Testis (tissue), 3 donors: ENCODE measurements around the gene EXOC4. TPM values are rescaled to one million over a fixed set of nuclear protein-coding genes. Genes with fewer than 3 reads are reported as not detected.

Experiments
- DNase-seq: peaks from one replicate; pipeline ENCODE4 v3.0.0-alpha.2; 2019
- H3K27ac ChIP-seq, 2 donors: fragments of 200-600 bp; sonication (generic); one replicate each; pipeline ENCODE4 v1.5.1; 2019
- H3K27me3 ChIP-seq: fragments of 200-600 bp; sonication (generic); one replicate; pipeline ENCODE4 v1.5.1; 2019
- H3K36me3 ChIP-seq: fragments of 200-600 bp; sonication (generic); one replicate; pipeline ENCODE4 v1.5.1; 2017; ENCODE audit warnings: low read depth; ENCODE audit errors: missing control alignments
- H3K4me1 ChIP-seq: fragments of 200-600 bp; sonication (generic); one replicate; pipeline ENCODE4 v1.5.1; 2019
- H3K4me3 ChIP-seq, 2 donors: fragments of 200-600 bp; sonication (generic); one replicate each; pipeline ENCODE4 v1.5.1; 2017 to 2019
- H3K9me3 ChIP-seq: fragments of 200-600 bp; sonication (generic); one replicate; pipeline ENCODE4 v1.5.1; 2017
- POLR2A ChIP-seq: fragments of 450-650 bp; IDR thresholded peaks from one replicate; pipeline ENCODE4 v1.6.1; 2017; ENCODE audit warnings: antibody characterized with exemption, mild to moderate bottlenecking, moderate library complexity
- WGBS, 2 donors: methylation state at CpG; one replicate each; pipeline ENCODE4 v1.1.5; 2018; 5-methylcytosine and 5-hydroxymethylcytosine counted together
- intact Hi-C: fragments of 100-400 bp; cut with DNase I; formaldehyde crosslinking; loops from one replicate; pipeline ENCODE4 v1.15.1; 2023; ENCODE audit warnings: low total_unique reads
- polyA plus RNA-seq: library from polyadenylated mRNA; stranded (reverse); fragments of 350-450 nt; fragmentation: Illumina TruSeq; extraction: RNeasy Lipid Tissue Mini Kit (QIAGEN cat#74804); gene quantifications from one replicate; pipeline ENCODE4 v1.2.3, GENCODE V29; 2014; ENCODE audit warnings: low read depth, low replicate concordance; ENCODE audit not compliant: insufficient read depth
- total RNA-seq, 2 donors: library from RNA; depleted of rRNA; stranded (reverse); fragments of >200 nt; gene quantifications; one replicate each; pipeline ENCODE4 v1.2.3, GENCODE V29; 2016
- TF ChIP-seq, protein P1 (sequence below), 3 experiments: fragments of 450-650 bp in 2 of 3; fragments of 200-600 bp in 1 of 3; sonication (generic) in 1 of 3; IDR thresholded peaks; one replicate each; pipeline ENCODE4 v1.5.1; 2016 to 2019; ENCODE audit warnings: antibody characterized with exemption in 3 of 3, mild to moderate bottlenecking in 2 of 3, moderate library complexity in 1 of 3

The EXOC4 gene
- total and polyA plus RNA-seq, 3 donors from 2014 or later = 47.4 to 169 (median 142) TPM

DNA sequence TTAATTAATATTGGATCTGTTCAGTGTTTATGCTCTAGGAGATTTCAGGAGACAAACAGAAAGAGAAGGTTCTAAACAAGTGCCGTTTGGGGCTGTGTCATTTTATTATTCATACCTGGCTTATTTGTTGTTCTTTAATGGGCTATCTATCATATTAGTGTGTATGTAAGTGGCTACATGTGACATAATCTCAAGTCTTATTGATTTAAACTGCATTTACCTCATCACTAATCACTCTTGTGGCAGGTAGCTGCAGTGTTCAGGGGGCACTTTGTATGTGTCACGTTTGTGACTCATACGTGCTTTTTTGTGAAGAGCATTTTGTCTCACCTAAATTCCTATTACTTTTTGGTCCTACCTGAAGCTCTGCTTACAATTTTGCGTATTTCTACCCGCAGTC lies 95.4 kb downstream of the EXOC4 start:
- Histone ChIP-seq H3K27me3 (no peaks in the 10 kb centered on the region), H3K9me3 (no peaks in the 10 kb centered on the region), H3K27ac (no peak overlapping the region), H3K4me1 (no peaks in the 10 kb centered on the region), H3K36me3 (no peaks in the 10 kb centered on the region), H3K4me3 (no peak overlapping the region)
- 92 to 95% methylated on average over 5 of the region's 5 CpGs for WGBS, 2 donors
- no peak for DNase-seq
- intact Hi-C loops = no loop called here
- TF ChIP-seq, protein P1, sequence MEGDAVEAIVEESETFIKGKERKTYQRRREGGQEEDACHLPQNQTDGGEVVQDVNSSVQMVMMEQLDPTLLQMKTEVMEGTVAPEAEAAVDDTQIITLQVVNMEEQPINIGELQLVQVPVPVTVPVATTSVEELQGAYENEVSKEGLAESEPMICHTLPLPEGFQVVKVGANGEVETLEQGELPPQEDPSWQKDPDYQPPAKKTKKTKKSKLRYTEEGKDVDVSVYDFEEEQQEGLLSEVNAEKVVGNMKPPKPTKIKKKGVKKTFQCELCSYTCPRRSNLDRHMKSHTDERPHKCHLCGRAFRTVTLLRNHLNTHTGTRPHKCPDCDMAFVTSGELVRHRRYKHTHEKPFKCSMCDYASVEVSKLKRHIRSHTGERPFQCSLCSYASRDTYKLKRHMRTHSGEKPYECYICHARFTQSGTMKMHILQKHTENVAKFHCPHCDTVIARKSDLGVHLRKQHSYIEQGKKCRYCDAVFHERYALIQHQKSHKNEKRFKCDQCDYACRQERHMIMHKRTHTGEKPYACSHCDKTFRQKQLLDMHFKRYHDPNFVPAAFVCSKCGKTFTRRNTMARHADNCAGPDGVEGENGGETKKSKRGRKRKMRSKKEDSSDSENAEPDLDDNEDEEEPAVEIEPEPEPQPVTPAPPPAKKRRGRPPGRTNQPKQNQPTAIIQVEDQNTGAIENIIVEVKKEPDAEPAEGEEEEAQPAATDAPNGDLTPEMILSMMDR (IDR thresholded peaks at IDR 0.05) = no peak

DNA sequence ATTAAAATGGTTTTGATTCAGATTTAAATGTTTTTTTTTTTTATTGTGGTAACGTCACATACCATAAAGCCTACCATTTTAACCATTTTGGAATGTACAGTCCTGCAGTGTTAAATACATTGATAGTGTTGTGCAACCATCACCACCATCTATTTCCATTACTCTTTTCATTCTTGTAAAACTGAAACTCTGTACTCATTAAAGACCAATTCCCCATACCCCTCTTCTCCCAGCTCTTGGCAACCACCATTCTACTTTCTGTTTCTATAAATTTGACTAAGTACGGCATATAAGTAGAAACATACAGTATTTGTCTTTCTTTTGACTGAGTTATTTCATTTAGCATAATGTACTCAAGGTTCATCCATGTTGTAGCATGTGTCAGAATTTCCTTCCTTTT lies 96.2 kb downstream of the EXOC4 start:
- DNase-seq = no peak
- Histone ChIP-seq H3K27ac (no peak overlapping the region), H3K9me3 (no peaks in the 10 kb centered on the region), H3K4me3 (no peak overlapping the region), H3K27me3 (no peaks in the 10 kb centered on the region), H3K36me3 (no peaks in the 10 kb centered on the region), H3K4me1 (no peaks in the 10 kb centered on the region)
- WGBS, 2 donors = 96% methylated on average over 2 of the region's 2 CpGs
- intact Hi-C loops = no loop called here
- TF ChIP-seq, protein P1 (IDR thresholded peaks at IDR 0.05) = no peak
- no peak for TF ChIP-seq POLR2A

DNA sequence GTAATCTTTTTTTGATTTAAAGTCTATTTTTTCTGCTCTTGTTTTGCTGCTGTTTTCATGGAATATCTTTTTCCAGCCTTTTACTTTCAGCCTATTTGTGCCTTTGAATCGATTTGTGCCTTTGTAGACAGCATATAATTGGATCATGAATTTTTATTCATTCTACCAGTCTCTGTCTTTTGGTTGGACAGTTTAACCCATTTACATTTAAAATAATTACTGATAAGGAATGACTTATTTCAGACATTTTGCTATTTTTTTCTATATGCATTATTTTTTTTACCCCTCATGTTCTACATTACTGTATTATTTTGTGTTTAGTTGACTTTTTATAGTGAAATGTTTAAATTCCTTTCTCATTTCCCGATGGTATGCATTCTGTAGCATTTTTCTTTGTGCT lies 99.6 kb downstream of the EXOC4 start:
- no peak for TF ChIP-seq POLR2A
- TF ChIP-seq, protein P1 (IDR thresholded peaks at IDR 0.05) = no peak
- WGBS, 2 donors = 95 to 98% methylated on average over 2 of the region's 2 CpGs

DNA sequence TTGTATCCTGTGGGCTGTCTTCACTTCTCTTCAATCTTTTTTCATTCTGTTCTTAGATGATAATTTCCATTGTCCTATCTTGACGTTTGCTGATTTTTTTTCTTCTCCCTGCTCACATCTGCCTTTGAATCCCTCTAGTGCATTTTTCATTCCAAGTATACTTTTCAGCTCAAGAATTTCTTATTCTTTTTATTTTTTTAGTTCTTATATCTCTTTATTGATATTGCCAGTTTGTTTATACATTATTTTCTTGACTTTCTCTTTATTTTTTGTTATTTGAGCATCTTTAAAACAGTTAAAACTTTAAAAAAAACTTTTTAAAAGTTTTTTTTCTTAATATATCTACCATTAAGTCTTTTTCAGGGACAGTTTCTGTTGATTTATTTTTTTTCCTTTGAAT lies 100.9 kb downstream of the EXOC4 start:
- intact Hi-C loops = no loop called here
- Histone ChIP-seq H3K9me3 (no peaks in the 10 kb centered on the region), H3K4me3 (no peak overlapping the region), H3K27ac (no peak overlapping the region), H3K4me1 (peaks cover 3% of the 10 kb centered on the region), H3K36me3 (no peaks in the 10 kb centered on the region), H3K27me3 (no peaks in the 10 kb centered on the region)
- TF ChIP-seq, protein P1 (IDR thresholded peaks at IDR 0.05) = no peak
- TF ChIP-seq POLR2A = no peak
- DNase-seq = no peak
- 88 to 96% methylated on average over 1 of the region's 1 CpG for WGBS, 2 donors

More for the DNA sequence above, 99.6 kb downstream of the EXOC4 start:
- Histone ChIP-seq H3K27me3 (no peaks in the 10 kb centered on the region), H3K27ac (no peak overlapping the region), H3K9me3 (no peaks in the 10 kb centered on the region), H3K4me3 (no peak overlapping the region), H3K36me3 (no peaks in the 10 kb centered on the region), H3K4me1 (peaks cover 3% of the 10 kb centered on the region)
- no peak for DNase-seq
- intact Hi-C loops = no loop called here

DNA sequence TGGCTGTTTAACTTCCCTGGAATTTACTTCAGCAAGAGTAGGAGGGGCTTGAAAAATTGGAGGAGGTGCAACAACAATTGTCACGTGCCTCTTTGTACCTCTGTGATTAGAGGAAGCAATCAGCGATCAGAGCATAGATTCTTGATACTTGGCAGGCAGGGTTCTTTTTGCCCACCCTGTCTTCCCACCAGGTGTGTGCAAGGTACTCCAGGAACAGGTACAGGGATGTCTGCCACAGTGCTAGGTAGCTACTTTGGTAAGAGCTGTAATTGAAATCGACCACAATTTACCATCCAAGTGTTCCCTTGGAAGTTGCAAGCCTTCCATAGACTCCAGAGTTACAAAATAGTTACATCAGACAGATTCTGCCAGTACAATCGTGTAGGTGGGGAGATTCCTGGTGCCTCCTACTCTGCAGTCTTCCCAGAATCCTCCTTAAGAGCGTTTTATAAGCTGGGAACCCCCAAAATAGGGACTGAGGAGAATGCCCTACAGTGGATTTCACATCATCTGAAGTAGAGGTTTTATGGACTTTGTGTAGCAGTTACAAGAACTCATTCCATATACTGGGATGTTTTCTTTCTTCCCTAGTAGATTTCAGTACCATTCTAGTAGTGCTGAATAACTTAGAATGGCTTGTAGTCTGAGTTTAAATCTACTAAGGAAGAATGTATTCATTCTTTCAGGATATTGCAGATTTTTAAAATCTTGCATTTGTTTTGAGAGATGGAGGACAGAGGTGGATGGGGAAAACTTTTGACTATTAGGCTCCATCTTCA lies 101.9 kb downstream of the EXOC4 start:
- no peak for TF ChIP-seq POLR2A
- TF ChIP-seq, protein P1 (IDR thresholded peaks at IDR 0.05) = no peak
- Histone ChIP-seq H3K4me3 (no peak overlapping the region), H3K9me3 (no peaks in the 10 kb centered on the region), H3K27ac (no peak overlapping the region), H3K27me3 (no peaks in the 10 kb centered on the region), H3K4me1 (peaks cover 3% of the 10 kb centered on the region), H3K36me3 (no peaks in the 10 kb centered on the region)
- DNase-seq = no peak
- 61 to 69% methylated on average over 5 of the region's 5 CpGs for WGBS, 2 donors
- intact Hi-C loops = no loop called here
